IMR-90 (cell line): ENCODE measurements around the gene COL11A2. TPM values are rescaled to one million over a fixed set of nuclear protein-coding genes. Genes with fewer than 3 reads are reported as not detected.

Experiments used
- ATAC-seq: fragments of 200-7000 bp; cut with Tn5 transposase; 2 replicates; pipeline ENCODE4 v1.9.1; 2020; ENCODE audit warnings: low read depth, mild to moderate bottlenecking, moderate library complexity
- BruUV-seq: library from RNA; stranded (reverse); fragments of 400-500 nt; replicated peaks from 2 replicates; lab custom pipeline; 2021; lab: Mats Ljungman, UMichigan
- CTCF ChIA-PET: fragments of 300-600 bp; formaldehyde crosslinking; extraction: SDS; loops from one replicate; lab custom pipeline; 2021; ENCODE audit warnings: antibody characterized with exemption; lab: Yijun Ruan, JAX
- POLR2A ChIA-PET: fragments of 300-600 bp; sonication (Branson Sonifier 250); formaldehyde crosslinking; loops from one replicate; lab custom pipeline; 2022; ENCODE audit warnings: antibody characterized with exemption; ENCODE audit not compliant: unreplicated experiment; lab: Charles Lee
- DNase-seq: peaks from one replicate; pipeline ENCODE4 v3.0.0; 2013
- H2AFZ ChIP-seq: replicated peaks from 2 replicates; pipeline ENCODE3; 2013; ENCODE audit warnings: low read length, mild to moderate bottlenecking; ENCODE audit not compliant: poor library complexity
- H2AK5ac ChIP-seq: 2 replicates; pipeline ENCODE4 v1.6.1; 2013; ENCODE audit warnings: low read depth, low read length, inconsistent platforms
- H2AK9ac ChIP-seq: replicated peaks from 2 replicates; pipeline ENCODE3; 2013; ENCODE audit warnings: mild to moderate bottlenecking, low read depth, low read length, moderate library complexity; ENCODE audit not compliant: poor library complexity
- H2BK120ac ChIP-seq: 2 replicates; pipeline ENCODE4 v1.6.1; 2013; ENCODE audit warnings: low read depth, low read length, inconsistent platforms
- H2BK15ac ChIP-seq: 3 replicates; pipeline ENCODE4 v1.6.1; 2013; ENCODE audit warnings: low read depth, low read length, inconsistent platforms
- H2BK20ac ChIP-seq: 2 replicates; pipeline ENCODE4 v1.6.1; 2013; ENCODE audit warnings: low read depth, mild to moderate bottlenecking, inconsistent platforms, low read length, moderate library complexity
- H2BK5ac ChIP-seq: 2 replicates; pipeline ENCODE4 v1.6.1; 2013; ENCODE audit warnings: mild to moderate bottlenecking, low read depth, low read length, inconsistent platforms; ENCODE audit not compliant: poor library complexity, severe bottlenecking
- H3K14ac ChIP-seq: replicated peaks from 2 replicates; pipeline ENCODE4 v1.6.1; 2013; ENCODE audit warnings: low read depth, low read length, inconsistent platforms
- H3K18ac ChIP-seq: 2 replicates; pipeline ENCODE4 v1.6.1; 2013; ENCODE audit warnings: low read depth, low read length, control low read depth
- H3K23ac ChIP-seq: 2 replicates; pipeline ENCODE4 v1.6.1; 2013; ENCODE audit warnings: low read depth, low read length, inconsistent platforms
- H3K27ac ChIP-seq: 2 replicates; pipeline ENCODE4 v1.5.1; 2013; ENCODE audit warnings: mild to moderate bottlenecking, control low read depth, low read length; ENCODE audit not compliant: insufficient read depth
- H3K27me3 ChIP-seq: 2 replicates; pipeline ENCODE4 v1.6.1; 2013; ENCODE audit warnings: low read length; ENCODE audit not compliant: control insufficient read depth, insufficient read depth
- H3K36me3 ChIP-seq: 2 replicates; pipeline ENCODE4 v1.6.1; 2013; ENCODE audit warnings: low read length, mixed read lengths; ENCODE audit not compliant: control insufficient read depth, insufficient read depth
- H3K4ac ChIP-seq: 2 replicates; pipeline ENCODE4 v1.6.1; 2013; ENCODE audit warnings: low read depth, low read length, inconsistent platforms
- H3K4me1 ChIP-seq: 2 replicates; pipeline ENCODE4 v1.6.1; 2013; ENCODE audit warnings: low read length, mixed read lengths; ENCODE audit not compliant: control insufficient read depth, insufficient read depth
- H3K4me2 ChIP-seq: 2 replicates; pipeline ENCODE4 v1.6.1; 2013; ENCODE audit warnings: low read depth, mild to moderate bottlenecking, control low read depth, low read length, moderate library complexity
- H3K4me3 ChIP-seq: 2 replicates; pipeline ENCODE4 v1.5.1; 2013; ENCODE audit warnings: low read depth, mild to moderate bottlenecking, control low read depth, low read length, moderate library complexity; ENCODE audit not compliant: insufficient read depth
- H3K56ac ChIP-seq: 2 replicates; pipeline ENCODE4 v1.6.1; 2013; ENCODE audit warnings: low read length, inconsistent platforms; ENCODE audit not compliant: insufficient read depth; ENCODE audit errors: extremely low read depth
- H3K79me1 ChIP-seq, 2 experiments: 2 replicates each; pipeline ENCODE4 v1.6.1; 2013; ENCODE audit warnings: low read length in 2 of 2, inconsistent platforms in 1 of 2, low read depth in 1 of 2
- H3K9ac ChIP-seq: 2 replicates; pipeline ENCODE4 v1.6.1; 2013; ENCODE audit warnings: low read depth, low read length, control low read depth
- H3K9me1 ChIP-seq: 2 replicates; pipeline ENCODE4 v1.6.1; 2013; ENCODE audit warnings: low read length, inconsistent platforms; ENCODE audit not compliant: insufficient read depth
- H3K9me3 ChIP-seq: 2 replicates; pipeline ENCODE4 v1.6.1; 2013; ENCODE audit warnings: low read length; ENCODE audit not compliant: control insufficient read depth, insufficient read depth
- H4K20me1 ChIP-seq: 2 replicates; pipeline ENCODE4 v1.6.1; 2013; ENCODE audit warnings: low read length, inconsistent platforms; ENCODE audit not compliant: insufficient read depth
- H4K5ac ChIP-seq: 2 replicates; pipeline ENCODE4 v1.6.1; 2013; ENCODE audit warnings: mild to moderate bottlenecking, low read depth, low read length, control low read depth
- H4K8ac ChIP-seq, 2 experiments: 2 replicates each; pipeline ENCODE4 v1.6.1; 2013; ENCODE audit warnings: low read depth in 2 of 2, low read length in 2 of 2, control low read depth in 1 of 2, inconsistent platforms in 1 of 2
- H4K91ac ChIP-seq: 2 replicates; pipeline ENCODE4 v1.6.1; 2013; ENCODE audit warnings: low read depth, low read length, inconsistent platforms; ENCODE audit not compliant: insufficient read depth
- BHLHE40 ChIP-seq: fragments of 150-350 bp; IDR thresholded peaks from 2 replicates; pipeline ENCODE4 v1.6.1; 2016; ENCODE audit warnings: mild to moderate bottlenecking, low read depth, low read length
- CEBPB ChIP-seq: IDR thresholded peaks from 2 replicates; pipeline ENCODE4 v1.6.1; 2012; ENCODE audit warnings: low read depth, low read length, improper control_type of control experiment
- CHD1 ChIP-seq: IDR thresholded peaks from 2 replicates; pipeline ENCODE4 v1.6.1; 2012; ENCODE audit warnings: low read depth, low read length, improper control_type of control experiment
- FOS ChIP-seq: fragments of 150-350 bp; IDR thresholded peaks from 2 replicates; pipeline ENCODE4 v1.6.1; 2016; ENCODE audit warnings: low read depth, low read length
- MAZ ChIP-seq: IDR thresholded peaks from 2 replicates; pipeline ENCODE4 v1.6.1; 2012; ENCODE audit warnings: low read depth, mild to moderate bottlenecking, low read length, improper control_type of control experiment, moderate library complexity, borderline replicate concordance
- MXI1 ChIP-seq: IDR thresholded peaks from 2 replicates; pipeline ENCODE4 v1.6.1; 2012; ENCODE audit warnings: low read depth, mild to moderate bottlenecking, low read length, moderate library complexity, borderline replicate concordance
- NFE2L2 ChIP-seq: fragments of 150-350 bp; IDR thresholded peaks from 2 replicates; pipeline ENCODE4 v1.6.1; 2016; ENCODE audit warnings: low read depth, mild to moderate bottlenecking, low read length
- POLR2A ChIP-seq: IDR thresholded peaks from 2 replicates; pipeline ENCODE4 v1.6.1; 2012; ENCODE audit warnings: mild to moderate bottlenecking, low read depth, low read length
- RAD21 ChIP-seq: IDR thresholded peaks from 2 replicates; pipeline ENCODE4 v1.6.1; 2012; ENCODE audit warnings: low read length, improper control_type of control experiment
- RCOR1 ChIP-seq: IDR thresholded peaks from 2 replicates; pipeline ENCODE4 v1.6.1; 2012; ENCODE audit warnings: mild to moderate bottlenecking, low read length, improper control_type of control experiment; ENCODE audit not compliant: insufficient replicate concordance
- RFX5 ChIP-seq: IDR thresholded peaks from 2 replicates; pipeline ENCODE4 v1.8.0; 2012; ENCODE audit warnings: low read depth, mild to moderate bottlenecking, low read length, moderate library complexity
- SMC3 ChIP-seq: fragments of 150-350 bp; IDR thresholded peaks from 2 replicates; pipeline ENCODE4 v1.6.1; 2016; ENCODE audit warnings: low read depth, mild to moderate bottlenecking, antibody characterized with exemption, low read length, moderate library complexity
- WGBS, 2 experiments: methylation state at CpG; one replicate each; pipeline versions ENCODE4 v1.1.5 to v1.1.7; 2013; ENCODE audit warnings: missing lambda C conversion rate in 2 of 2; ENCODE audit not compliant: insufficient read length in 1 of 2; ENCODE audit errors: extremely low coverage in 2 of 2; 5-methylcytosine and 5-hydroxymethylcytosine counted together
- dilution Hi-C: fragments of 300-500 bp; cut with HindIII; formaldehyde crosslinking; loops from one replicate; pipeline ENCODE4 v1.14.3; 2018; ENCODE audit warnings: low sequenced_read_pairs; ENCODE audit not compliant: unreplicated experiment
- in situ Hi-C: fragments of 300-500 bp; cut with MboI; formaldehyde crosslinking; loops from 3 replicates; pipeline ENCODE4 v1.14.3; 2019; ENCODE audit warnings: low sequenced_read_pairs, inconsistent platforms, mixed read lengths
- intact Hi-C: fragments of 100-400 bp; cut with micrococcal nuclease; formaldehyde crosslinking; loops from 2 replicates; pipeline ENCODE4 v1.10.0; 2022
- polyA plus RNA-seq, 3 experiments: library from polyadenylated mRNA; depleted of rRNA; stranded (reverse); fragments of >200 nt; gene quantifications; 2 replicates each; pipeline ENCODE4 v1.2.3, GENCODE V29; 2012; ENCODE audit warnings: low replicate concordance in 1 of 3
- total RNA-seq: library from RNA; depleted of rRNA; stranded (reverse); fragments of >200 nt; gene quantifications from 2 replicates; pipeline ENCODE4 v1.2.3, GENCODE V29; 2012
- TF ChIP-seq, protein P1 (sequence below): fragments of 150-350 bp; IDR thresholded peaks from 2 replicates; pipeline ENCODE4 v1.6.1; 2017; ENCODE audit warnings: mild to moderate bottlenecking, antibody characterized with exemption, low read length, low read depth
- TF ChIP-seq, protein P2 (sequence below): fragments of 150-350 bp; IDR thresholded peaks from 2 replicates; pipeline ENCODE4 v1.6.1; 2016; ENCODE audit warnings: low read depth, mild to moderate bottlenecking, low read length, moderate library complexity, borderline replicate concordance
- TF ChIP-seq, protein P3 (sequence below): conservative IDR thresholded peaks from 2 replicates; pipeline ENCODE4 v1.5.1; 2012; ENCODE audit warnings: mild to moderate bottlenecking, low read depth, low read length, improper control_type of control experiment

COL11A2 gene
- total and polyA plus RNA-seq, 2 of the 4 experiments (the other 2 are of a cell fraction): under 0.01 to 0.38 TPM

DNA sequence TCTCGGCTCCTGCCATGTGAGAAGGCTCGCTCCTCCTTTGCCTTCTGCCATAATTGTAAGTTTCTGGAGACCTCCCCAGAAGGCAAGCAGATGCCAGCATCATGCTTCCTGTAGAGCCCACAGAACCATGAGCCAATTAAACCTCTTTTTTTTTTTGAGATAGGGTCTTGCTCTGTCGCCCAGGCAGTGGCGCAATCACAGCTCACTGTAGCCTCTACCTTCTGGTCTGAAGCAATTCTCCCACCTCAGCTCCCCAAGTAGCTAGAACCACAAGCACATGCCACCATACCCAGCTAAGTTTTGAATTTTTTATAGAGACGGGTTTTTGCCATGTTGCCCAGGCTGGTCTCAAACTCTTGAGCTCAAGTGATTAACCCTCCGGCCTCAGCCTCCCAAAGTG is 44.6 kb upstream of the COL11A2 start:
- in situ Hi-C loops: no loop called here

More for the DNA sequence above, 44.6 kb upstream of the COL11A2 start:
- no peak for TF ChIP-seq POLR2A
- TF ChIP-seq MAZ: no peak
- TF ChIP-seq NFE2L2: no peak
- TF ChIP-seq MXI1: no peak
- no peak for TF ChIP-seq CEBPB
- TF ChIP-seq, protein P1, sequence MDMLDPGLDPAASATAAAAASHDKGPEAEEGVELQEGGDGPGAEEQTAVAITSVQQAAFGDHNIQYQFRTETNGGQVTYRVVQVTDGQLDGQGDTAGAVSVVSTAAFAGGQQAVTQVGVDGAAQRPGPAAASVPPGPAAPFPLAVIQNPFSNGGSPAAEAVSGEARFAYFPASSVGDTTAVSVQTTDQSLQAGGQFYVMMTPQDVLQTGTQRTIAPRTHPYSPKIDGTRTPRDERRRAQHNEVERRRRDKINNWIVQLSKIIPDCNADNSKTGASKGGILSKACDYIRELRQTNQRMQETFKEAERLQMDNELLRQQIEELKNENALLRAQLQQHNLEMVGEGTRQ: no peak
- no peak for TF ChIP-seq FOS
- TF ChIP-seq RAD21: no peak
- no peak for TF ChIP-seq CHD1
- no peak for TF ChIP-seq RCOR1
- TF ChIP-seq RFX5: no peak
- TF ChIP-seq, protein P2, sequence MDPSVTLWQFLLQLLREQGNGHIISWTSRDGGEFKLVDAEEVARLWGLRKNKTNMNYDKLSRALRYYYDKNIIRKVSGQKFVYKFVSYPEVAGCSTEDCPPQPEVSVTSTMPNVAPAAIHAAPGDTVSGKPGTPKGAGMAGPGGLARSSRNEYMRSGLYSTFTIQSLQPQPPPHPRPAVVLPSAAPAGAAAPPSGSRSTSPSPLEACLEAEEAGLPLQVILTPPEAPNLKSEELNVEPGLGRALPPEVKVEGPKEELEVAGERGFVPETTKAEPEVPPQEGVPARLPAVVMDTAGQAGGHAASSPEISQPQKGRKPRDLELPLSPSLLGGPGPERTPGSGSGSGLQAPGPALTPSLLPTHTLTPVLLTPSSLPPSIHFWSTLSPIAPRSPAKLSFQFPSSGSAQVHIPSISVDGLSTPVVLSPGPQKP: no peak
- no peak for TF ChIP-seq SMC3
- no peak for TF ChIP-seq BHLHE40
- TF ChIP-seq, protein P3, sequence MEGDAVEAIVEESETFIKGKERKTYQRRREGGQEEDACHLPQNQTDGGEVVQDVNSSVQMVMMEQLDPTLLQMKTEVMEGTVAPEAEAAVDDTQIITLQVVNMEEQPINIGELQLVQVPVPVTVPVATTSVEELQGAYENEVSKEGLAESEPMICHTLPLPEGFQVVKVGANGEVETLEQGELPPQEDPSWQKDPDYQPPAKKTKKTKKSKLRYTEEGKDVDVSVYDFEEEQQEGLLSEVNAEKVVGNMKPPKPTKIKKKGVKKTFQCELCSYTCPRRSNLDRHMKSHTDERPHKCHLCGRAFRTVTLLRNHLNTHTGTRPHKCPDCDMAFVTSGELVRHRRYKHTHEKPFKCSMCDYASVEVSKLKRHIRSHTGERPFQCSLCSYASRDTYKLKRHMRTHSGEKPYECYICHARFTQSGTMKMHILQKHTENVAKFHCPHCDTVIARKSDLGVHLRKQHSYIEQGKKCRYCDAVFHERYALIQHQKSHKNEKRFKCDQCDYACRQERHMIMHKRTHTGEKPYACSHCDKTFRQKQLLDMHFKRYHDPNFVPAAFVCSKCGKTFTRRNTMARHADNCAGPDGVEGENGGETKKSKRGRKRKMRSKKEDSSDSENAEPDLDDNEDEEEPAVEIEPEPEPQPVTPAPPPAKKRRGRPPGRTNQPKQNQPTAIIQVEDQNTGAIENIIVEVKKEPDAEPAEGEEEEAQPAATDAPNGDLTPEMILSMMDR: no peak
- Histone ChIP-seq H2BK15ac (no peak overlapping the region), H2AFZ (no peak overlapping the region), H4K91ac (no peak overlapping the region), H3K4me3 (no peak overlapping the region), H2BK20ac (no peak overlapping the region), H3K14ac (no peak overlapping the region), H3K9me3 (no peaks in the 10 kb centered on the region), H3K56ac (no peak overlapping the region), H2BK5ac (no peak overlapping the region), H3K18ac (no peak overlapping the region), H3K23ac (no peak overlapping the region), H3K9me1 (no peaks in the 10 kb centered on the region), H4K8ac (no peak overlapping the region), H3K4ac (no peak overlapping the region), H4K20me1 (no peaks in the 10 kb centered on the region), H3K79me1 (no peaks in the 10 kb centered on the region), H3K27me3 (peaks cover 51% of the 10 kb centered on the region), H3K36me3 (no peaks in the 10 kb centered on the region), H4K5ac (no peak overlapping the region), H3K4me1 (no peaks in the 10 kb centered on the region), H2AK5ac (no peak overlapping the region), H3K9ac (no peak overlapping the region), H3K27ac (no peak overlapping the region), H2AK9ac (no peak overlapping the region), H2BK120ac (no peak overlapping the region), H3K4me2 (no peak overlapping the region)
- 84% methylated on average over 2 of the region's 6 CpGs; no CpG with 5 or more reads in 1 of the 2 experiments for WGBS, 2 experiments
- BruUV-seq: no TSS peak
- POLR2A ChIA-PET: no interaction called here
- intact Hi-C loops (no loop called here), dilution Hi-C loops (no loop called here)
- no peak for DNase-seq
- ATAC-seq: no peak
- CTCF ChIA-PET: no interaction called here
